GM15510 (cell line): Measurements from ENCODE around the gene NDUFS7.

Source experiments
- POLR2A ChIP-seq: IDR thresholded peaks from 3 replicates; pipeline ENCODE4 v1.6.1; 2011; ENCODE audit warnings: borderline replicate concordance; ENCODE audit not compliant: insufficient read length; ENCODE audit errors: extremely low read depth

Gene NDUFS7

DNA sequence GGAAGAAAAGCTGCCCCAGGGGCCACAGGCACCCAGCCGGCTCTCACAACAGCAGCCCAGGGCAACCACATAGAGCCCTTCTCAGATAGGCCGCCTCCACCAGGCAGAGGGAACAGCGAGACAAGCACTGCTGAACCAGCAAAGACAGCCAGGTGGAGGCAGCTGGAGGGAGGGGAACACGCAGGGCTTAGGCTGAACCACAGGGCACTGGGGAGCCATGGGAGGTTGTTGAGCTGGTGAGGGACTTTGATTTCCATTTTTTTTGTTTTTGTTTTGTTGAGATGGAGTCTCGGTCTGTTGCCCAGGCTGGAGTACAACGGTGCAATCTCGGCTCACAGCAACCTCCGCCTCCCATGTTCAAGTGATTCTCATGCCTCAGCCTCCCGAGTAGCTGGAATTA is 14.1 kb downstream of the NDUFS7 start:
- no peak for TF ChIP-seq POLR2A

DNA sequence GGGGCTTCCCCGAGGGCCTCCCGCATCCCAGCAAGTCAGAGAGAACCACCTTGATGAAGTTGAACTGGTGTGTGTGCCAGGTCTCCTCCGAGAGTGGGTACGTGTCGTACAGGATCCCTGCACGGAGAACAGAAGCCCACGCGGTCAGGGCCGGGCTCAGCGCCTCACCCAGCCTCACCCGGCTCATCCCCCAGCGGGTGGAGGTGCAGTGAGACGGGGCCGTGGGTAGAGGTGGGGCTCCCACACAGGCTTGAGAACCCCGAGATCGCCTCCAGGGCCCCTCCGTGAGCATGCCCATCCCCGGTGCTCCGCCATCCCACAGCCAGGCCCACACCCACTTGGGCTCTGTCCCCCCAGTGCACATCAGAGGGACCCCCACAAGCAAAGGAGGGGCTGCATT is 15.4 kb downstream of the NDUFS7 start:
- no peak for TF ChIP-seq POLR2A

DNA sequence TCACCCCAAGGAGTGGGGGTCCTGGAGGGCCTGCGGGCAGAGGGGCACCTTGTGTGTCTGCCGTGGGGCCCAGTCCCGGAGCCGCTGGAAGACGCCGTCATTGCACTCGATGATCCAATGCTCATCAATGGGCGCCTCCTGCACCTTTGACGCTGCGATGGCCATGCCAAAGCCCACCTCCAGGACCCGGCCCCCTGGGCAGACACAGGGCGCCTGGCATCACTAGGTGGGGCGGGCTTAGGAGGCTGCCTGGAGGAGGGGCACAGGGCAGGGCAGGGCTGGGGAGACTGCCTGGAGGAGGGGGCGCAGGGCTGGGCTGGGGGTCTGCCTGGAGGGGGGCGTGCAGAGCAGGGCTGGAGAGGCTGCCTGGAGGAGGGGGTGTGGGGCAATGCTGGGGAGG is 16.0 kb downstream of the NDUFS7 start:
- no peak for TF ChIP-seq POLR2A

GRCh38 chr19:1400281-1401137 is 16.8 kb downstream of the NDUFS7 start:
- TF ChIP-seq POLR2A, result no peak

DNA sequence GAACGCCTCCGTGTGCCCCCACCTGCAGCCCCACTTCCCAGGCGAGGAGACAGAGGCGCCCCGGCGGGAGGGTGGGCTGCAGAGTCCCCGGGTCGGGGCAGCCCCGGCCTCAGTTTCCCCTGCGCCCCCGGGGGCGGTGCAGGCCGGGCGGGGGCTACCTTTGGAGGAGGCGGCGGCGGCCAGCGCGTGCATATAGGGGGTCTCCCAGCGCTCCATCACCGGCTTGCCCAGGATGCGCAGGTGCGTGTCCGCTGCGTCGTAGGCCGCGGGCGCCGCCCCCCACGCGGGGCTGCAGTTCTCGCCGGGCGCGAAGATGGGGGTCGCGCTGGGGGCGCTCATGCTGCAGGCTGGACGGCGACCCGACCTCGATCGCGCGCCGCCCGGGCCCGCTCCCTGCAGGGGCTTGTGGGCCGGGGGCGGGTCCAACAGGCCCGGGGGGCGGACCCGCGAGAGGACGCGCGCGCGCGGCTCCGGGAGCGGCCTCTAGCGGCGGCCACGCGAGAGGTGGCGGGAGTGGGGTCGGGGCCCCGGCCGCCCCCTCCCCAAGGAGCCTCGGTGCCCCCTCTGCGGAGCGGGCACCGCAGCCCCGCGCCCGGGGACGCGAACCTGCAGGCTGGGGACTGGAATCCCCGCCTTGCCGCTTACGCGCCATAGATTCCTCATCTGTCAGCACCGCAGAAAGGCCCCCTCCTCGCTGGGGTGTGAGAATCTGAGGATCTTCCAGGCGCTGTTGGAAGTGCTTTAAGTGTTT is 17.6 kb downstream of the NDUFS7 start, which contains the start of gene GAMT:
Gene GAMT, minus strand, starts transcription at position 405 of the 751 bp plus-strand sequence. Its CDS starts 66 bp downstream, at position 339.
- TF ChIP-seq POLR2A, result peak; percentile 66

DNA sequence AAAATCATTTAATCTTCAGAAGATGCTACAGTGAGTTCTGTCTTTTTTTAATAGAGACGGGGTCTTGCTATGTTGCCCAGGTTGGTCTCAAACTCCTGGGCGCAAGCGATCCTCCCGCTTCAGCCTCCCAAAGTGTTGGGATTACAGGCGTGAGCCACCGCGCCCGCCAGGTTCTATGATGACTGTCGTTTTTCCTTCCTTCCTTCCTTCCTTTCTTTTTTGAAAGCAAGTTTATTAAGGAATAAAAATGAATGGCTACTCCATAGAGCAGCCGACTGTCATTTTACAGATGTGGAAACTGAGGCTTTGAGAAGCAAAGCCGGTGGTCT is 18.1 kb downstream of the NDUFS7 start:
- no peak for TF ChIP-seq POLR2A

- TF ChIP-seq POLR2A, result no peak
Observed at GRCh38 chr19:1402411-1403070, 18.8 kb downstream of the NDUFS7 start.

- TF ChIP-seq POLR2A, result peak; percentile 74
Observed at GRCh38 chr19:1406774-1407527, 23.2 kb downstream of the NDUFS7 start.

DNA sequence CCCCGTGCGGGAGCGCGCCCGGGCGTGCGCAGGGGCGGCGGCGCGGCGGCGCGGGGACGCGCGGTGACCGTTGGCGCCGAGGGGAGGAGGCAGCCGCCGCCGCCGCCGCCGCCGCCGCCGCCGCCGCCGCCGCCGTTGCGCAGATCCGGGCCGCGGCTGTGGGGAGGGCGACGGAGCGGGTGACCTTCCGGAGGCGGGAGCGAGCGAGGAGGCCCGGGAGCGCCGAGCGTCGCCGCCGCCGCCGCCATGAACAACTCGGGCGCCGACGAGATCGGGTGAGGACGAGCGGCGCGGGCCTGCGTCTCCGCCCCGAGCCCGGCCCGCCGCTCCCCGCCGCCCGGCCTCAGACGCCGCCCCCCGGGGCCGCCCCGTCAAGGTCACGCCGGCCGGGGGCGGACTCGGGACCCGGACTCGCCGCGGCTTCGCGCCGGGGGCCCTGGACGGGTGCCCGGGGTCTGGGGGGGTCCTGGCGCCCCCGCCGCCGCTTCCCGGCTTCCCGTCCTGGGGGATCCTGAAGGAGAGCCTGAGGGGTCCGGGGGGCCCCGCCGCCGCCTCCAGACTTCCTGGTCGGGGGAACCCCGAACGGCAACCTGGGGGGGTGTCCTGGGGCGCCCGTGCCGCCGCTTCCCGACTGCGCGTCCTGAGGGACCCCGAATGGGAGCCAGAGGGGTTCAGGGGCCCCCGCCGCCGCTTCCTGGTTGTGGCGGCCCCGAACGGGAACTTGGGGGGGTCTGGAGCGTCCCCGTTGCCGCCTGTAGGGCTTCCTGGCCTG is 24.0 kb downstream of the NDUFS7 start, which contains the start of gene DAZAP1:
Gene DAZAP1, plus strand, starts transcription at position 59 of the 772 bp plus-strand sequence. Its CDS starts 188 bp downstream, at position 247.
- TF ChIP-seq POLR2A, result no peak

- peak; percentile 27 for TF ChIP-seq POLR2A
Observed at GRCh38 chr19:1408300-1409203, 24.8 kb downstream of the NDUFS7 start.

GRCh38 chr19:1409204-1410005 is 25.7 kb downstream of the NDUFS7 start:
- TF ChIP-seq POLR2A, result no peak

GRCh38 chr19:1410136-1410786 is 26.6 kb downstream of the NDUFS7 start:
- no peak for TF ChIP-seq POLR2A

DNA sequence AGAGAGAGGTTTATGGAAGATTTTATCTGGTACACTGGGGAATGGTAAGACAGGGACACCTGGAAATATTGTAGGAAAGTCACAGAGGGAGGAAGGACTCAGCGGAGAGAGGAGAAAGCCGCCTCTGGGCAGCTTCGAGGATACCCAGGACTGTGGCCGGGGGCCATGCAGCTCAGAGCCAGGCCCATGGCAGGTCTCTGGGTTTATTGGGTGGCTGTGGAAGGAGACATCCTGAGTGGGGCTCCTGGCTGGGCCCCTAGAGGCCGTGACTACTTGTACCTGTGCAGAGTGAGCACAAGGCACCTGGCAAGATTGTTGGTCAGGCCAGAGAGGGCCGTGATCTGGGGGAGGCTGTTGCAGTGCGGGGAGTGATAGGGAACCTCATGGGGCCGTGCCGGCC is 27.1 kb downstream of the NDUFS7 start:
- TF ChIP-seq POLR2A, result no peak
